HG03457 (cell line): ENCODE results near the gene PEX6.
"Not testable (repeated sequence)": the region's sequence is repeated elsewhere in the genome, so short reads cannot be mapped to it uniquely, and the experiment has no call there.

Experiments used
- ATAC-seq: cut with Tn5 transposase; IDR thresholded peaks from one replicate; pipeline ENCODE4 v1.9.1; 2021; ENCODE audit warnings: moderate number of reproducible peaks; ENCODE audit not compliant: unreplicated experiment

Gene PEX6

GRCh38 chr6:42978839-42979522 lies at the start of gene PEX6:
TSS of gene PEX6 (minus strand) at chr6:42979181. CDS start at chr6:42979150, 31 bp downstream.
- ATAC-seq, result peak; percentile 72

- ATAC-seq, result no peak
These were observed 47.4 kb upstream of the PEX6 start for GRCh38 chr6:43026365-43026764.

GRCh38 chr6:43024436-43024835 lies 45.5 kb upstream of the PEX6 start:
- no peak for ATAC-seq

- no peak for ATAC-seq
These were observed 42.5 kb upstream of the PEX6 start, which contains the start of gene RRP36 for GRCh38 chr6:43021270-43022047. TSS of gene RRP36 (plus strand) at chr6:43021623. CDS start at chr6:43021655, 32 bp downstream.

- no peak for ATAC-seq
These were observed 41.9 kb upstream of the PEX6 start for GRCh38 chr6:43020847-43021246.

- no peak for ATAC-seq
These were observed 41.2 kb upstream of the PEX6 start for GRCh38 chr6:43020052-43020705.

- no peak for ATAC-seq
These were observed 40.2 kb upstream of the PEX6 start for GRCh38 chr6:43019152-43019551.

- no peak for ATAC-seq
These were observed 38.0 kb upstream of the PEX6 start for GRCh38 chr6:43016943-43017334.

- ATAC-seq, result no peak
These were observed 37.4 kb upstream of the PEX6 start for GRCh38 chr6:43016176-43016942.

GRCh38 chr6:43014434-43014909 lies 35.5 kb upstream of the PEX6 start:
- no peak for ATAC-seq

- peak; percentile 87 for ATAC-seq
These were observed 35.0 kb upstream of the PEX6 start, which contains the start of the genes KLHDC3 and MEA1 for GRCh38 chr6:43013843-43014433. TSS of gene KLHDC3 (plus strand) at chr6:43014249. CDS start at chr6:43017193, 2,944 bp downstream. TSS of gene MEA1 (minus strand) at chr6:43013946. CDS start at chr6:43013813, 133 bp downstream.

- no peak for ATAC-seq
These were observed 34.3 kb upstream of the PEX6 start for GRCh38 chr6:43013097-43013842.

- ATAC-seq, result no peak
These were observed 33.4 kb upstream of the PEX6 start for GRCh38 chr6:43012364-43012763.

- ATAC-seq, result no peak
These were observed 32.2 kb upstream of the PEX6 start for GRCh38 chr6:43011207-43011606.

- ATAC-seq, result no peak
These were observed 30.1 kb upstream of the PEX6 start for GRCh38 chr6:43009124-43009523.

GRCh38 chr6:43007126-43007525 lies 28.1 kb upstream of the PEX6 start:
- ATAC-seq, result no peak

GRCh38 chr6:43006251-43006650 lies 27.3 kb upstream of the PEX6 start:
- ATAC-seq, result no peak

- ATAC-seq, result no peak
These were observed 26.9 kb upstream of the PEX6 start for GRCh38 chr6:43005844-43006243.

GRCh38 chr6:43001843-43002242 lies 22.9 kb upstream of the PEX6 start:
- no peak for ATAC-seq

GRCh38 chr6:42998205-42998604 lies 19.2 kb upstream of the PEX6 start:
- not testable (repeated sequence) for ATAC-seq
